ENCODE measurements around the gene BTBD9.

GRCh38 chr6:38391626-38392579 lies 247.8 kb downstream of the BTBD9 start:
- TF ChIP-seq CTCF (IDR thresholded peaks at IDR 0.05) (no peak), POLR2A (IDR thresholded peaks at IDR 0.05) (no peak)
